GM12874 (cell line): ENCODE results near the gene PRMT7.
A peak's percentile ranks its signal among the peaks of the same experiment; 100 is the strongest.

Source experiments
- TF ChIP-seq, protein P1 (sequence below): IDR thresholded peaks from 2 replicates; pipeline ENCODE4 v1.5.1; 2011; ENCODE audit warnings: low read depth, mild to moderate bottlenecking, control low read depth, low read length, moderate library complexity; ENCODE audit not compliant: insufficient read depth

Gene PRMT7

DNA sequence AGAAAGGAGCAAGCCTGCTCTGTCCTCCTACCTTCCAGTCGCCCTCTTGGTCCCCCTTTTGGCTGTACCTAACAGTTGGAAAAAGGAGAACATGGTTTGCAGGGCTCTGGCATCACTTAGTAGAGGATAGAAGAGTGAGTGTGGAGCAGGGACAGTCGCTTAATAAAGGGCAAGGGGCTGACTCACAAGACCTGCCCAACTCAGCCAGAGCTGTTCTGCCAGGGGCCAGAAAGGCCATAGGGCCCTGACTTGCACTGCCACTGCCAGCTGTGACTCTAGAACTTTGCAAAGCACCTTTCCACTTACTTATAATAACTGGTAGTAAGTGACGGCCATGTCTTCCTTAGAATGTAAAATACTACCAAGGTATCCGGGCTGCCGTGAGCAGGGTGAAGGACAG, 13.5 kb downstream of the PRMT7 start:
- TF ChIP-seq, protein P1, sequence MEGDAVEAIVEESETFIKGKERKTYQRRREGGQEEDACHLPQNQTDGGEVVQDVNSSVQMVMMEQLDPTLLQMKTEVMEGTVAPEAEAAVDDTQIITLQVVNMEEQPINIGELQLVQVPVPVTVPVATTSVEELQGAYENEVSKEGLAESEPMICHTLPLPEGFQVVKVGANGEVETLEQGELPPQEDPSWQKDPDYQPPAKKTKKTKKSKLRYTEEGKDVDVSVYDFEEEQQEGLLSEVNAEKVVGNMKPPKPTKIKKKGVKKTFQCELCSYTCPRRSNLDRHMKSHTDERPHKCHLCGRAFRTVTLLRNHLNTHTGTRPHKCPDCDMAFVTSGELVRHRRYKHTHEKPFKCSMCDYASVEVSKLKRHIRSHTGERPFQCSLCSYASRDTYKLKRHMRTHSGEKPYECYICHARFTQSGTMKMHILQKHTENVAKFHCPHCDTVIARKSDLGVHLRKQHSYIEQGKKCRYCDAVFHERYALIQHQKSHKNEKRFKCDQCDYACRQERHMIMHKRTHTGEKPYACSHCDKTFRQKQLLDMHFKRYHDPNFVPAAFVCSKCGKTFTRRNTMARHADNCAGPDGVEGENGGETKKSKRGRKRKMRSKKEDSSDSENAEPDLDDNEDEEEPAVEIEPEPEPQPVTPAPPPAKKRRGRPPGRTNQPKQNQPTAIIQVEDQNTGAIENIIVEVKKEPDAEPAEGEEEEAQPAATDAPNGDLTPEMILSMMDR: no peak

DNA sequence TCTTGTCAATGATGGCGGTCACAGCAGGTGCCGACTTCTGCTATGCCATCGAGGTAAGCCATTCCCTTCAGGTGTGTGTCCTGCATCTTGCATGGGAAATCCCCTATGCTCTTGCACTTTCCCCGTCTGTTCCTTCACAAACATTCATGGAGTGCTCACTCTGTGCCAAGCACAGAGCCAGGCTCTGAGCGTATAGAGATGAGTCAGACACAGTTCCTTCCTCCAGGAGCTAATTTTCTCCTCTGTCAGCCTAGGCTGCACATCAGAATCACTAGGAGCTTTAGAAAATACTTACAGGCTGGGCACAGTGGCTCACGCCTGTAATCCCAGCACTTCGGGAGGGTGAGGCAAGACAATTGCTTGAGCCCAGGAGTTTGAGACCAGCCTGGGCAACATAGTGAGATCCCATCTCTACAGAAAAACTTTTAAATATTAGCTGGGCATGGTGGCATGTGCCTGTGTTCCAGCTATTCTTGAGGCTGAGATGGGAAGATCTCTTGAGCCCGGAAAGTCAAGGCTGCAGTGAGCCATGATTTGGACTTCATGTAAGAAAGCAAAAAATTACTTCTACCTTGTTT, 14.1 kb downstream of the PRMT7 start:
- TF ChIP-seq, protein P1: no peak

DNA sequence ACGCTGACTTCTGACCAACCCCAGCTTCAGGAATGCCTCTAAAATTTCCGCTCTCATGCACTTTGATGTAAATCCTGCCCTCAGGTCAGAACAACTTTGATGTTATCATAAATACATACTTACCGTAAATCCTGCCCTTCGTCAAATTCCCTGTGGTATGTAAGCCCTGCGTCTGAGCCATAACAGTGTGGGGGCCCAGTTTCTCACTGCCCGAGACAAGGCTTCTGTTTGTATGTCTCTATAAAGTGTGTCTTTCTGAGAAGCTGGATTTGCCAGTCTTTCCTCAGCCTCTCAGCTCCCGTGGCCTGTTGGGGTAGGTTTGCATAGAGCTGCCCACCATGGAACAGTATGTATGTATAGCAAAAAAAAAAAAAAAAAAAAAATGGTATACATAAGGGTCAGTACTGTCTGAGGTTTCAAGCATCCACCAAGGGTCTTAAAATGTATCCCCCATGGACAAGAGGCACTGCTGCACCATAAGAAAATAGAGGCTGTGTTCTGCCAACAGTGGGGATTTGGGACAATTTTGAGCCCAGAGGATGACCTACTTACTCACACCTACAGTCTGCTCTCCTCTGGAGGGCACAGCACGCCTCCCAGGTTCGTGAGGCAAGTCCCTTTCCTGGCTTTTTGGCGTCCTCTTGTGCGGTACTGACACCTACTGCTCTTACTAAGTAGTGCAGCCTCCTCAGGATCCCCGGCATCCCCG, 17.5 kb downstream of the PRMT7 start:
- TF ChIP-seq, protein P1: peak; percentile 88

DNA sequence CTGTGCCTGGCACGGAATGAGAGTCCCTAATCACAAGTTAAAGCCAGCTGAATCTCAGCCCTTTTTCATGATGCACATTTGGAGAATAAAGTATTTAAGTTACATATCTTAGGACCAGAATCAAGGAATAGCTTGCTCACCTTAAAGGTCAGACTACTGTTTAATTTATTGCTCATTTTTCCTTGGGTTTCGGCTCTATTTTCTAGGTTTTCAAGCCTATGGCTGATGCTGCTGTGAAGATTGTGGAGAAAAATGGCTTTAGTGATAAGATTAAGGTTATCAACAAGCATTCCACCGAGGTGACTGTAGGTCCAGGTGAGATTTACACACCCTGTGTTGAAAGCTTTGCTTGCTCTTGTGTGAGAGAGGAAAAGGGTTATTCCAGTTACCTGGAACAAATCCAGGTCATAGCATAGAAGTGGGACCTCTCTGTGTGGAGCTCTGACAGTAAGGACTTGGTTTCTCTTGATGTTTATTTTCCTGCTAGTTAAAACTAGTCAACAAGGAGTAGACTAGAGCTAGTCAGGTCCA, 18.1 kb downstream of the PRMT7 start:
- TF ChIP-seq, protein P1: no peak

DNA sequence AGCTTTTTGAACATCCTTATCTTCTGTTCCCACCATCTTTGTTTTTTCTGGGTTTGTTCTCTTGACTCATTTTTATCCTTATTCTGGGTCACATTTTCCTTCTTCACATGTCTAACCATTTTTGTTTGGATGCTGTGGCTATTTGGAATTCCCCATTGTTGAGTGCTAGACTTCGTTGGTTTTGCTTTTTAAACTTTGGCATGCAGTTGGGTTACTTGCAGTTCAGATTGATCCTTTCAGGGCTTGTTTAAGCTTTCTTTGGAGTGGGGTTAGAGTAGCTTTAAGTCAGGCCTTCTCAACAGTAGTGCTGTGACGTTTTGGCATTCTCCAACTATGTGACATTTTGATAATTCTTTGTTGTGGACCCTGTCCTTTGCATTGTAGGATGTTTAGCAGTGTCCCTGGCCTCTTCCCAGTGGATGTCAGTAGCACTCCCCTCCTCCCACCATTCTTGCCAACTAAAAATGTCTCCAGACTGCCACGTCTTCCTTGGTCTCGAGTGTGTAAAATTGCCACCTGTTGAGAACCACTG, 21.1 kb downstream of the PRMT7 start:
- TF ChIP-seq, protein P1: no peak

DNA sequence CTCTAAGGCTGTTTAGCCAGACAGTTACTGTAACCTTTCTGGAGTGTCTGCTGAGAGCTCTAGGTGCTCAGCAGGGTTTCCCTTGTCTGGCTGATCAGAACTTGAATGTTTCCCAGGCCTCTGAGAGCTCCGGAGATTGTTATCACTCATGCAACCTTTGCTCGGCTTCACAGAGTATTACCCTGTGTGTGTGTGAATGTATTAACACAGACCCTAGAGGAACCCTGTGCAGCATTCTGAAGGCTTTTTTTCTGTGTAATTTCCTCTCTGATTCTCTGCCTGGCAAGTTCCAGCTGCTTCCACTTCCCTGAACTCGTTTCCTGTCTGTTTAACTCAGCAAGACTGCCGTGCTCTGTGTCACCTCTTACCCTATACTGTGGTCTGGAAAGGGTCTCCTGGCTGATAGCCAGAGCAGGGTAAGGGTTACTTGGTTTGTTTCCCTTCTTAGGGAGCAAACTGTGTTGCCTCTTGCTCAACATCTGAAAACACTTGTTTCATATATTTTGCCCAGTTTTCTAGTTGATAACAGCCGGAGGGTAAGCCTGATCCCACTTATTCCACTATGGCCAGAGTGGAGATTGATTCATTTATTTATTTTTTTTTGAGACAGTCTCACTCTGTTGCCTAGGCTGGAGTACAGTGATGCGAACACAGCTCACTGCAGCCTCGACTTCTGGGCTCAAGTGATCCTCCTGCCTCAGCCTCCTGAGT, 21.7 kb downstream of the PRMT7 start:
- TF ChIP-seq, protein P1: no peak

DNA sequence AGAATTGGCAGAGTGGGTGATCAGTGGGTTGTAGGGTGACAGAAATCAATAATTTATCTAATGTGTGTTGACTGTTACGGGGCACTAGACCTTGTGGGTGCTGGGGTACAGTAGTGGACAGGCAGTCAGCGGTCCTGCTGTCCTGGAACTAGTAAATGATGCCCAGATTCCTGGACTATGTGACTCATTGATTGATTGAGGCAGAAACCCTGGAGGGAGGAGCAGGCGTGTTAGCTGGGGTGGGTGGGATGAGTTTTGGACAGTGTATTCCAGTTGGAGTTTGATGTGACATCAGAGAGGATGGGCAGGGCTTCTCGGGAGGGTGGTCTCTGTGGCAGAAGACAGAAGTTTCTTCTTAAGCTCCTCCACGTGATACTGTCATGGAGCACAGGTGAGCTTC, 24.4 kb downstream of the PRMT7 start:
- TF ChIP-seq, protein P1: no peak
